Glutamatergic neuron (in vitro differentiated cells): ENCODE results near the gene SH2D1B. TPM values are rescaled to one million over a fixed set of nuclear protein-coding genes. Genes with fewer than 3 reads are reported as not detected.

Experiments used
- DNase-seq: peaks from one replicate; pipeline ENCODE4 v3.0.0; 2022
- H3K27ac Mint-ChIP-seq: one replicate; pipeline ENCODE4 v1.8.0; 2020; ENCODE audit warnings: mild to moderate bottlenecking, mixed read lengths, inconsistent platforms; ENCODE audit not compliant: unreplicated experiment
- H3K27me3 Mint-ChIP-seq: one replicate; pipeline ENCODE4 v1.8.0; 2020; ENCODE audit warnings: mild to moderate bottlenecking, moderate library complexity, mixed read lengths, inconsistent platforms; ENCODE audit not compliant: unreplicated experiment
- H3K36me3 Mint-ChIP-seq: one replicate; pipeline ENCODE4 v1.8.0; 2020; ENCODE audit warnings: mild to moderate bottlenecking, mixed read lengths, inconsistent platforms; ENCODE audit not compliant: unreplicated experiment
- H3K4me1 Mint-ChIP-seq: one replicate; pipeline ENCODE4 v1.8.0; 2020; ENCODE audit warnings: mild to moderate bottlenecking, low read depth, mixed read lengths, inconsistent platforms; ENCODE audit not compliant: unreplicated experiment
- H3K4me3 Mint-ChIP-seq: one replicate; pipeline ENCODE4 v1.8.0; 2020; ENCODE audit warnings: mild to moderate bottlenecking, mixed read lengths, inconsistent platforms; ENCODE audit not compliant: unreplicated experiment
- H3K9me3 Mint-ChIP-seq: one replicate; pipeline ENCODE4 v1.8.0; 2020; ENCODE audit warnings: mild to moderate bottlenecking, moderate library complexity, mixed read lengths, inconsistent platforms; ENCODE audit not compliant: unreplicated experiment
- total RNA-seq: library from RNA; stranded (reverse); fragmentation: NEBNext Ultra II Directional; extraction: Animal tissue kit (Norgen Biotek cat#: 25700); gene quantifications from one replicate; pipeline ENCODE4 v1.2.1, GENCODE V29; 2021; ENCODE audit not compliant: unreplicated experiment
- TF ChIP-seq, protein P1 (sequence below): fragments of 200-600 bp; sonication (generic); IDR thresholded peaks from one replicate; pipeline ENCODE4 v1.5.0; 2021; ENCODE audit not compliant: partially characterized antibody, unreplicated experiment

The SH2D1B gene
- total RNA-seq, 1 donor from 2014 or later: not detected

DNA sequence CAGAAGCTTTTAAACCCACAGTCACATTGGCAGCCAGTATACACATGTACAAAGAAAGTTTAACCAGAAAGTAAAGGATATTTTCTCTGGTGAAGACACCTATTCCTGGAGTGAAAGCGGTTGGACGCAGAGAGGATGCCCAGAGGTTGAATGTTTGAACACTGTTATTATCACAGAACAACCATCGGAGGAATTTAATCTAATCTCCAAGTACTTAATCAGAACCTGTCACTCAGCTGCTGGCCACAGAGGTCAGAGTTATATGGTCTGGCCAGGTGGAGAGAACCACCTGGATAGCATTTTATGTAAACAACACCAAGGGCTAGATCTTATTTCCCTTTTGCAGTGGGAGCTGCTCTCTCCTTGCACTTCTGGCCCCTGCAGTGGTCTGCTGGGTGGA, 64.7 kb downstream of the SH2D1B start:
- Mint-ChIP-seq H3K9me3 (no peaks in the 10 kb centered on the region), H3K27me3 (no peaks in the 10 kb centered on the region), H3K4me1 (peaks cover 3% of the 10 kb centered on the region), H3K4me3 (no peak overlapping the region), H3K36me3 (no peaks in the 10 kb centered on the region), H3K27ac (no peak overlapping the region)
- TF ChIP-seq, protein P1, sequence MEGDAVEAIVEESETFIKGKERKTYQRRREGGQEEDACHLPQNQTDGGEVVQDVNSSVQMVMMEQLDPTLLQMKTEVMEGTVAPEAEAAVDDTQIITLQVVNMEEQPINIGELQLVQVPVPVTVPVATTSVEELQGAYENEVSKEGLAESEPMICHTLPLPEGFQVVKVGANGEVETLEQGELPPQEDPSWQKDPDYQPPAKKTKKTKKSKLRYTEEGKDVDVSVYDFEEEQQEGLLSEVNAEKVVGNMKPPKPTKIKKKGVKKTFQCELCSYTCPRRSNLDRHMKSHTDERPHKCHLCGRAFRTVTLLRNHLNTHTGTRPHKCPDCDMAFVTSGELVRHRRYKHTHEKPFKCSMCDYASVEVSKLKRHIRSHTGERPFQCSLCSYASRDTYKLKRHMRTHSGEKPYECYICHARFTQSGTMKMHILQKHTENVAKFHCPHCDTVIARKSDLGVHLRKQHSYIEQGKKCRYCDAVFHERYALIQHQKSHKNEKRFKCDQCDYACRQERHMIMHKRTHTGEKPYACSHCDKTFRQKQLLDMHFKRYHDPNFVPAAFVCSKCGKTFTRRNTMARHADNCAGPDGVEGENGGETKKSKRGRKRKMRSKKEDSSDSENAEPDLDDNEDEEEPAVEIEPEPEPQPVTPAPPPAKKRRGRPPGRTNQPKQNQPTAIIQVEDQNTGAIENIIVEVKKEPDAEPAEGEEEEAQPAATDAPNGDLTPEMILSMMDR: no peak
- DNase-seq: no peak

Other genes starting within 250 kb of the SH2D1B start
- gene SPATA46, start 35.3 kb downstream of the SH2D1B start, total RNA-seq: not detected
- gene C1orf226, start 30.4 kb downstream of the SH2D1B start, total RNA-seq: 12.3 TPM
- 19.4 TPM for gene UHMK1, start 85.7 kb upstream of the SH2D1B start, total RNA-seq
- gene UAP1, start 149.6 kb upstream of the SH2D1B start, total RNA-seq: 34.1 TPM
- 4.4 TPM for gene DDR2, start 220.3 kb upstream of the SH2D1B start, total RNA-seq